ENCODE measurements around the gene TNFRSF1B. TPM values are rescaled to one million over a fixed set of nuclear protein-coding genes. Genes with fewer than 3 reads are reported as not detected.

Gene TNFRSF1B
- total and polyA plus RNA-seq, 2 of the 8 experiments (the other 6 are each of a cell fraction or from before 2014, with no cell fraction given): 1.7 to 2.9 TPM

DNA sequence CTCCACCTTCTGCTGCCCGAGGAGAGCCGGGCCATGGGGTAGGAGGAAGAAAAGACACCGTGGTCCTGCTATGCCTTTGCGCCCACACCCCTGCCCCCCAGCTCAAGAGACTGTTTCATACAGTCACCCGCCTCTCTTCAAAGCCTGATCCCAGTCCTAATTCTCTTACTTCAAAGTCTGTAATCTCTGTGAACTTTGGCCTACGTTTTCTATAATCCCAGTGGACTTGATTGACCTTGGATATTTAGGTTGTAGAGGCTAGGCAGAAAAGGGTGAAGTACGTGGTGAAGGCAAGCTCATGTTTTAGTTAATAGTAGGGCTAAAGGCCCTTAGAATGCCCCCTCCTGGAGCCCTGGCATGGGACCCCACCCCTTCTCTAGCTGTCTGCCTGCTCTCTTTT, 91.5 kb downstream of the TNFRSF1B start:
- H3K4me2 ChIP-seq (ENCODE audit: insufficient read depth in 1 of 2, low read depth in 2 of 2, low read length in 2 of 2): no peak overlapping the region
- H4K5ac ChIP-seq (ENCODE audit: insufficient read length, low read depth, low read length): no peak overlapping the region
- H3K79me1 ChIP-seq (ENCODE audit: low read depth, low read length): no peaks in the 10 kb centered on the region
- H3K56ac ChIP-seq (replicated peaks; ENCODE audit: insufficient read length, low read depth, low read length): no peak overlapping the region
- no peak for DNase-seq (ENCODE audit: low read depth in 1 of 2, low spot score in 2 of 2)
- H3K9ac ChIP-seq (replicated peaks in 1 of 4; ENCODE audit: extremely low read depth in 1 of 4, low read depth in 3 of 4, low read length in 3 of 4): no peak overlapping the region
- no peak overlapping the region for H3K4ac ChIP-seq (replicated peaks; ENCODE audit: insufficient read length, low read depth, low read length)
- no peak overlapping the region for H2BK120ac ChIP-seq (replicated peaks; ENCODE audit: low read depth, low read length)
- no peak overlapping the region for H3K27ac ChIP-seq (ENCODE audit: low read depth, low read length)
- 88% methylated on average over 7 of the region's 7 CpGs; no CpG with 5 or more reads in 1 of the 2 experiments for WGBS, 2 experiments (ENCODE audit: extremely low coverage in 1 of 2, insufficient coverage in 1 of 2, insufficient read length in 1 of 2, insufficient replicate concordance in 2 of 2, low coverage in 1 of 2, low lambda C conversion rate in 2 of 2, missing lambda C conversion rate in 1 of 2)
- H3K9me3 ChIP-seq (ENCODE audit: insufficient read depth in 2 of 2, low read depth in 1 of 2, low read length in 1 of 2): no peaks in the 10 kb centered on the region
- no peak overlapping the region for H2BK12ac ChIP-seq (ENCODE audit: low read depth, low read length)
- no peak overlapping the region for H3K4me3 ChIP-seq (ENCODE audit: extremely low read depth in 1 of 4, insufficient read depth in 2 of 4, low read depth in 3 of 4, low read length in 4 of 4)
- H4K91ac ChIP-seq (replicated peaks; ENCODE audit: insufficient read length, low read length): no peak overlapping the region
- no peak overlapping the region for H3K14ac ChIP-seq (ENCODE audit: insufficient read length)
- H3K18ac ChIP-seq (ENCODE audit: extremely low read depth, low read length): no peak overlapping the region
- peaks cover 7 to 55% (median 20%) of the 10 kb centered on the region in 4 experiments for H3K36me3 ChIP-seq (ENCODE audit: control insufficient read depth in 2 of 4, insufficient read depth in 4 of 4, low read length in 3 of 4)
- ChIA-PET CTCF (ENCODE audit: partially characterized antibody) (interaction anchor here (0.9 to 3.4 kb wide), 5 partner anchors 15 to 140 kb away, joined by 3 to 15 read pairs (median 4); no protein-coding TSS in a partner anchor), POLR2A (ENCODE audit: partially characterized antibody) (no interaction called here)
- no peaks in the 10 kb centered on the region for H4K20me1 ChIP-seq (replicated peaks in 1 of 2; ENCODE audit: control insufficient read depth in 1 of 2, insufficient read depth in 2 of 2, low read length in 2 of 2)
- no peak for FAIRE-seq
- H3K23ac ChIP-seq (ENCODE audit: insufficient read length): no peak overlapping the region
- no peak overlapping the region for H2BK15ac ChIP-seq (ENCODE audit: low read length)
- no peaks in the 10 kb centered on the region for H3K79me2 ChIP-seq (ENCODE audit: control insufficient read depth in 1 of 2, insufficient read depth in 2 of 2, low read length in 2 of 2)
- H2BK5ac ChIP-seq (ENCODE audit: low read depth, low read length): no peak overlapping the region
- no peaks in the 10 kb centered on the region for H3K27me3 ChIP-seq (replicated peaks in 1 of 4; ENCODE audit: control insufficient read depth in 3 of 4, extremely low read depth in 1 of 4, insufficient read depth in 3 of 4, low read length in 3 of 4)
- H2AFZ ChIP-seq (ENCODE audit: low read length): no peak overlapping the region
- TF ChIP-seq CBX8 (IDR thresholded peaks at IDR 0.05; ENCODE audit: borderline replicate concordance, low read depth, low read length) (no peak), GTF2F1 (IDR thresholded peaks at IDR 0.05; ENCODE audit: borderline replicate concordance, low read depth, low read length) (no peak), PHF8 (conservative IDR thresholded peaks at IDR 0.05; ENCODE audit: low read depth, low read length) (no peak), SIX5 (IDR thresholded peaks at IDR 0.05; ENCODE audit: low read depth, low read length) (no peak), EGR1 (IDR thresholded peaks at IDR 0.05; ENCODE audit: borderline replicate concordance, low read depth, low read length) (no peak), BRCA1 (IDR thresholded peaks at IDR 0.05; ENCODE audit: low read depth, low read length) (no peak), SP1 (IDR thresholded peaks at IDR 0.05; ENCODE audit: low read depth, low read length) (no peak), CBX5 (IDR thresholded peaks at IDR 0.05; ENCODE audit: low read depth, low read length) (no peak), RFX5 (IDR thresholded peaks at IDR 0.05; ENCODE audit: borderline replicate concordance, low read depth, low read length) (no peak), TCF12 (IDR thresholded peaks at IDR 0.05; ENCODE audit: low read depth, low read length) (no peak), ZNF274 (IDR thresholded peaks at IDR 0.05; ENCODE audit: borderline replicate concordance, extremely low read depth, low read length) (no peak), HDAC2 (IDR thresholded peaks at IDR 0.05; ENCODE audit: borderline replicate concordance in 1 of 2, low read depth in 2 of 2, low read length in 2 of 2) (no peak)
- TF ChIP-seq, protein P1, sequence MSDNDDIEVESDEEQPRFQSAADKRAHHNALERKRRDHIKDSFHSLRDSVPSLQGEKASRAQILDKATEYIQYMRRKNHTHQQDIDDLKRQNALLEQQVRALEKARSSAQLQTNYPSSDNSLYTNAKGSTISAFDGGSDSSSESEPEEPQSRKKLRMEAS (IDR thresholded peaks at IDR 0.05): no peak
- H2BK20ac ChIP-seq (ENCODE audit: low read length): no peak overlapping the region
- H3K23me2 ChIP-seq (ENCODE audit: low read depth, low read length): no peaks in the 10 kb centered on the region
- no peak overlapping the region for H2AK5ac ChIP-seq (ENCODE audit: low read depth, low read length)
- no peaks in the 10 kb centered on the region for H3K4me1 ChIP-seq (replicated peaks in 1 of 4; ENCODE audit: control insufficient read depth in 3 of 4, insufficient read depth in 4 of 4, low read length in 3 of 4)
- no peak overlapping the region for H4K8ac ChIP-seq (ENCODE audit: extremely low read depth, insufficient read depth, low read length)

Measured in H1 (cell line).